HG03469 (cell line): Measurements from ENCODE around the gene KCNN3.

Source experiments
- ATAC-seq: cut with Tn5 transposase; IDR thresholded peaks from one replicate; pipeline ENCODE4 v1.9.1; 2021; ENCODE audit warnings: mild to moderate bottlenecking, moderate library complexity, moderate number of reproducible peaks; ENCODE audit not compliant: unreplicated experiment

The KCNN3 gene

DNA sequence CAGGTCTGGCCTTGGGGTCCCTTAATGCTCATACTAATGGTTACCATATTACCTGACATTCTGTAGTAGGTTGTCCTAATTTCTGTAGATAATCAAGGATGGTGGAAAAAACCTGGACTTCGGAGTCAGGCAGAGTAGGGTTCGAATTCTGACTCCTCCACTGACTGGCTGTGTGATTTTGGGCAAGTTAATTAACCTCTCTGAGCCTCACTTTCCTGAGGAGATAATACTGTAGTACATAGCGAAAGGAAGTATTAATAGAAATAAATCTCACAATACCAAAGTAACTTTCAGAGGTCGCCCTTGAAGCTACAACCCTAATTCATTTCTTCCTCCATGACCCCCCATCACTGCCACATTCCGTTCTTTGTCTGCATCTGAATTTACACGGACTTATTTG lies 72.9 kb downstream of the KCNN3 start:
- no peak for ATAC-seq

DNA sequence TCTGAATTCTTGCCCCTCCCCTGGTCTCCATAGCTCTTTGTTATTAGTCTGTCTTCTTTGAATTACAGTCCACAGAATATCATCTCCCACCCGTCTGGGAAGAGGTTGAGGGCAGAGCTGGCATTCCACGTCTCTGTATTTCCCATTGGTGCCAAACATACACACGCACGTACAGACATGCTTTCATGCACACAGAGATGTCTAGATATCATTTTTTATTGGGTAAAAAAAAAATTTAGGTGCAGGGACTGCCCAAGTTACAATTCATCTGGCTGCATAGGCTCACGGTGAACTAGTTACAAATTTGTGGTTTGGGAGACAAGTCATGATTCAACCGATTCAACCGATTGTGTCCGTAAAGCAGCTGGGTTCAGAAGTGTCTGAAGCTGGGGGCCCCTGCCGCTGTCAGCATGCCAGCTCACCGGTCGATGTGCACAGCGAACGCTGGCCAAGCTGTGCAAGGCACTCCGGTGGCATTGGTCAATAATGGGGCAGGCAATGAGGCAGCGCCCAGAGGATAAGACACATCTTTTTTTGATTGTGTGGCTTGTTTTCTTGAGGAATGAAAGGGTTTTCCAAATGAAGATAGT lies 73.7 kb downstream of the KCNN3 start:
- ATAC-seq: no peak

DNA sequence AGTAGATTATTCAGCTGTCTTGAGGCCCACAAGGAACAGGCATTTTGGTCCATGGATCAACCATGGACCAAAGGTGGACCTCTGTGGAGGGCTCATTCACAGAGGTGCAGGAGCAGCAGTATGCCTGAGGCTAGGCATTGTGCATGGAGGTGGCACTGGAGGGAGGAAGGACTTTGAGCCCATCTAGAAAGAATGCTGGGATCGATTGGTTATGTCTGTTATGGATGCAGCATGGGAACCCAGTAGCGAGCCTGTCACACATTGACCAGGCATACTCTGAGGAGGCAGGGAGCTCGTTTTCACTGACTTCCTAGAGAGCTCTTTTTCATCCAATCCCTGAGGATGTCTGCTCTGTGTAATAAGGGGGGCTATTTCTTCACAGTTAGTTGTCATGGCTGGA lies 75.5 kb downstream of the KCNN3 start:
- ATAC-seq: no peak

DNA sequence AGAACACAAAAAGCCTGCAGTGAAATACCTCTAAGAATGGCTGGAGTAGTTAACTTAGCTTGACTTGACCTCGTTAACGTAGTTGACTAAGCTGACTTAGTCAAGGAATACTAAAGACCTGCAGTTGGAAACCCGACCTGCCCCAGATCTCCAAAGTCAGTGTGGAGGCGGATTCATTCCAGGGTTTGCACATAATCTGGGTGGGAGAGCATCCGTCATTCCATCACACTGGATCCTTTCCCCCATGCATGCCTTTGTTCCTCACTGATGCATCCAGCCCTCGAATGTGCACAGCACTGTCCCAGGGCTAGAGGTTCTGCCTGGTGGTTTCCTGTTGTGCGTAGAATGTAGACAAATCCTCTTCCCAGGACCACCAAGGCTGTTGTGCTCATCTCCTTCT lies 76.4 kb downstream of the KCNN3 start:
- no peak for ATAC-seq

DNA sequence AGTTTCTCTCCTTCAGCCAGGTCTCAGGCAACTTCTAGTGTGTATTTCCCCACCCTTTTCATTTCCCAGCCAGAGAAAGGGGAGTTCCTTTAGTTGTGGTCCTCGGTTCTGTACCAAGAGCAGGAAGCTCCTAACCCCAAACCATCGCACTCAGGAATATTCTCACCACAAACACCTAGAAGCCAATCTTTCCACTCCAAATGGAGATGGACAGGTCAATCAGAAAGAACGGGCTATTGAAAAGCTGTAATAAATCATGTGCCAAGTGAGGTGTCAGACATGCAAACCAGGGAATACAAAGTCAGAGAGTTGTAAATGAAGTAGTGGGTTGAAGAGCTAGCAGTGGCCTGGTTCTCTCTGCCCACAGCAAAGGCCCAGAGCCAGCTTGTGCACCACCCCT lies 77.2 kb downstream of the KCNN3 start:
- no peak for ATAC-seq

DNA sequence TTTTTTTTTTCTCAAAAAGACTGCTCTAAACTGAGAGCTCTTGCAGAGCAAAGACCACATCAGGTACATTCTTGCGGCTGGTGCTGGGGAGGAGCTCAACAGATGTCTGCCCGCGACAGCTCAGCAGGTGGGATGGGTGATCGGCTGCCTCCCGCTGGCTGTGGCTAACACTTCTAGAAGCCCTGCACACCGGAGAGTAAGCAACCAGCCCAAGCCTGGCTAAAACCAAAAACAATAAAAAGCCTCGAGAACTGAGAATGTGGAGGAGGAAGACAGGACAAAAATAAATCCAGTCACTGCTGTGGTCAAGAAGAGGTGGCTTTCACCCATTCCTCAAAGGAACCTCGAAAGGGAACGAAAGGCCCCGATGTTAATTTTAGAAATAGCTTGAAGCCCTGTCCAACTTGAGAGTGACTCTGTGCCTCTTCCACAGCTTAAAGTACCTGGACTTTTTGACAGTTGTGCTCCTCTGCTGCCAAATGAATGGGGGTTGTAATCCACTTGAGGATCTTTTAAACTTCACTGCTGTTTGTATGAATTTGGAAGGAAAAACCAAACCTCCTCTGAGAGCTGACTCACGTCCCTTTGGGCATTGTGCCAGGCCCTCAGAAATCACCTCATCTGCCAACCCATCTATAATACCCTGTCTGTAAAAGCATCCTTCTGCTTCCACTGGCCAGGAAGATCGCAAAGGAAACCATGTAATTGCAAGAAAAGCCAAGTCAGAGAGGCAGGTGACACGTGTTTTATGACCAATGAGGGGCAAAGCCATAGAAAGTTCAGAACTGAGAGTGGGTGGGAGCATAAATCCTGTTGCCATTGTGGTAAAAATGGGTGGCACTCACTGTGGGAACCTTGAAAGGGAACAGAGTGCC lies 78.6 kb downstream of the KCNN3 start:
- peak; percentile 66 for ATAC-seq

DNA sequence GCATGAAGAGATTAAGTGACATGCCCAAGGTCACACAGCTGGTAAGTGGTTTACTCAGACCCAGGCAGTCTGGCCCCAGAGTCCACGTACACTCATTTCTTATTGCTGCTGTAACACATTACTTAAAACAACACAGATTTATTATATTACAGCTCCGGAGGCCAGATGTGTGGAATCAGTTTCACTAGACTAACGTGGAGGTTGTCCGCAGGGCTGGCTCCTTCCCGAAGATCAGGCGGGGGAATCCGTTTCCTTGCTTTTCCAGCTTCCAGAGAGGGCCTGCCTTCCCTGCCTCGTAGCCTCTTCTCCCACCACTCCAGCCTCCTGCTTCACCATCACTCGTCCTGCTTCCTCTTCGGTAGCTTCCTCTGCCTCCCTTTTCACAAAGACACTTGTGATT lies 81.2 kb downstream of the KCNN3 start:
- no peak for ATAC-seq

DNA sequence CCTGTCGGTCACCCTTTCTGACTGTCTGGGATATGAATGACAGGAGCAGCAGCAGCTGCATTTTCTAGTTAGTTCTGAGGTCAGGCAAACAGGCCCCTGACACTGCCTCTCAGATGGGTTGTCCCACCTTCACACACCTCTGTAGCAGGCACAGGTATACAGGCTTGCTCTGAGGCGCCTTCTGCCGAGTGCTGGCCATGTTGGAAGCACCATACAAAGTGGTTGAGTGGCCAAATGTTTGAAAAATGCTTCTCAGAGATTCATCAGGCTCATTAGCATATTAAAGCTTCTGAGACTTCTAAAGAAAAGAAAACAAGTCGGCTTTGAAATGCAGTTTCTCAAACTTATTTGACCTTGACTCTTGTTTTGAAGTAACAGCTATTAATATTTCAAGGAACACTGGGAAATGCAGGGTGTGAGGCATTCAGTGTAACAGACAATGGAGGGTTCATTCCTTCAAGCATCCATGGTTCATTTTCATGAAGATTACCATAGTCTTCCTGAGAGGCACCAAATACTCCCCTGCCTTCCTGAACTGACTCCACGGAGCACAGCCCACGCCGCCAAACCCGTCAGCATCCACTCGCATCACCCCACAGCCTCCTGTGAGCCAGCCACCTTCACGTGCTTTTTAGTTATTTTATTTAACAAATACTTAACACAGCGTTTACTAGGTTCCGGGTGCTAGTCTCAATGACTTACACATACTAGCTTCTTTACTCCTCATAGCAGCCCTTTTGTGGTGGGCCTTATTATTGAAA lies 81.8 kb downstream of the KCNN3 start:
- ATAC-seq: no peak

DNA sequence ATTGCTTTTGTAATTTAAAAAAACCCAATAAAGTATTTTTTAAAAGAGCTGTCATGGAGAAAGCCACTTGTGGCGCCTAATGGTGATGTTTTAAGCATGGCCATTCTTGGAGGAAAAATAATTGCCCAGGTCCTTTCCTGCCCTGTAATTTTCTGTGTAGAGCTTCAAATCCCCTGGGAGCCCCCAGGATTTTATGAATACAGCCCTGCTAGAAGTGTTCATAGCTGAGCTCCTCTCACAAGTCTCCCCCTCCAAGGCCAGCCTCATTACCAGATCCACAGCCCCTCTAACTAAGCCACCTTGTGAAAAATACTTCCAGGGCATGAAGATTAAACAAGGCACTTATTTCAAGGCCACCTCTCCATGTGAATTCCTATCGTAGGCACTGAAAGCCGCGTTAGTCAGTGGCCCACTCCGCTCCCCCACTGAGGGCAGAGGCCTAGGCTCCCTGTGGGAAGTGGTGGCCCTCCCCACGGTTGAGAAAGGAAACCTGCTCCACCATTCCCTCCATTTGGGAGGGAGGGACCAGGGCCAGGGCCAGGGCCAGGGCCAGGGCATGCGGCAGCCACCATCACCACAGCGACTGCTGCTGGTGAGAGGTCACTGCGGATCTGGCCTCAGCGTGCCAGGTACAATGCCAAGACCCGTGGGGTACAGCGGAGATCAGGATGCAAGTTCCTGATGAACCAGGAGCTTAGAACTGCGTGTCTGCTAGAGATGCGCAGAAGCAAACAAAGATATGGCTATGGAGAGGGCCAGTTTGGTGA lies 83.1 kb downstream of the KCNN3 start:
- no peak for ATAC-seq

DNA sequence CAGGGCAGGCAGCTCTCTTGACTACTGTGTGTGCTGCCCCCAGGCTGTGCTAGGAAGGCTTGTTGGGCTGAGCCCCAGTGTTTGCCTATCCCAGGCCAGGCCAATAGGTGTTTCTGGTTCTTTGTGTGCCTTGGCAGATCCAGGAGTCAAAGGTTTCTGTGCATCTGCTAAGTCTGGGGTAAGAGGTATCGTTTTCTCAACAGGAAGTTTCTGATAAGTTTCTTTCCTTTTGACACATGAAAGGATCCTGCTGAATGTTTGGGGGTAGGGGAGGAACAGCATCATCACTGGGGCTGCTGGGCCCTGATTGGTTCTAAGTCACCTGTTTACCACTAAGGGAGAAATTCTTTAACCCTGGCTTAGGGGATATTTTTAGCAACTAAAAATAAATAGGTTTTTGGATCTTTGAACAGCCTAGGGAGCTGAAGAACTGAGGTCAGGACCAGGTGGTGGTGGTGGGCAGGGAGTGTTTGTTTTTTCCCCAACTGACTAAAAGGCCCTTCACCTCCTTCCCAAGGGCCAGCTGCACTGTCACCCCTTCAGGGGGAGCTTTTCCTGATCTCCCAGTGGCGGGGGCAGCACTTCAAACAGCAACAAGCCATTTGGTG lies 85.1 kb downstream of the KCNN3 start:
- no peak for ATAC-seq

DNA sequence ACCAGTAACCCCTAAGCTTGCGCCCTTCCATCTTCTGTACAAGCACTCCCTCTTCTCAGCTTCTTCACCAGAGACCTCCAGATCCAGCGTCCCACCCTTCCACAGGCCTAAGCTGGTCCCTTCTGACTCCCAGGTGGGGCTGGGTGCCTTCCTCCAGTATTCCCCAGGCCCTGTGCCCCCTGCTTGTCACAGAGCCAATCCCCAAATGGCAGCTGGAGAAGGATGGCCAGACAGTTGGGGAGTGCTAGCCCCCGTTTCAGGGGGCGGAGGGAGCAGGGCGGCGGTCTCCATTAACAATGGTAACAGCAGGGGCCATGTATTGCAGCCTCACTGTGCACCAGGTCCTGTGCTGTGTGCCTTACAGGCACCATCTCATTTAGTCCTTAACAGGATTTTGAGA lies 85.7 kb downstream of the KCNN3 start:
- ATAC-seq: no peak

DNA sequence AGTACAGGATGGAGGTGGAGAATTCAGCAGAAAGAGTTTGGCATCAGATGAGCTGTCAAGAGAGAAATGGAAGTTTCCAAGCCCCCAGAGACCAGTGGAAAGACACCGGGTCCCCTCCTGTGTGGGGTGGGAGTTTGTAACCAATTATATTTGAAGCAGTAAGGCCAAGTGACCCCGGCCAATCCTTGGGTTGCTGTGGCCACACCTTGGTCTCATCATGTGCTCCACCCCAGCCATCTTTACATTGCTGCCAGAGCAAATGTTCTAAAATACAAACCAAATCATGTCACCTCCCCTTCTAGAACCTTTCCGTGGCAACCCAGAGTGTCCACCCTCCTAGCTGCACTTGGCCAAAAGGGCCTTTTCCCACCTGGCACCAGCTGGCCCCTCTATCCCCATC lies 86.1 kb downstream of the KCNN3 start:
- no peak for ATAC-seq

DNA sequence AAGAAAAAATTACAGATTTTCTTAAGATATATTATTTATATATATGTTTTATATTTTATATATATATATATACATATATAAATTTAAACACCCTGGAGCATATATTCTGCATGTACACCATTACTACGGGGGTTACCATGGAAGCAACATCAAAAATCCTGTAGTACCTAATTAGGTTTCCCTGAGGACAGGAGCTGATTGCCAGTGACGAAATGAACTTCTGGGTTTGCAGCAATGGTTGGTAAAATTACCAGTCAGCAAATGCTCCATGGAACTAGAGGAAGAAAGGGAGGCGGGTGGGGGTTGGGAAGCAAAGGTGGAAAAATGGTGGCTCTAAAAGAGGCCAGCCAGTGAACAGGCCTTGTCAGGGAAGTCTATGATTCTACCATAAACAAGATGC lies 89.5 kb downstream of the KCNN3 start:
- no peak for ATAC-seq

DNA sequence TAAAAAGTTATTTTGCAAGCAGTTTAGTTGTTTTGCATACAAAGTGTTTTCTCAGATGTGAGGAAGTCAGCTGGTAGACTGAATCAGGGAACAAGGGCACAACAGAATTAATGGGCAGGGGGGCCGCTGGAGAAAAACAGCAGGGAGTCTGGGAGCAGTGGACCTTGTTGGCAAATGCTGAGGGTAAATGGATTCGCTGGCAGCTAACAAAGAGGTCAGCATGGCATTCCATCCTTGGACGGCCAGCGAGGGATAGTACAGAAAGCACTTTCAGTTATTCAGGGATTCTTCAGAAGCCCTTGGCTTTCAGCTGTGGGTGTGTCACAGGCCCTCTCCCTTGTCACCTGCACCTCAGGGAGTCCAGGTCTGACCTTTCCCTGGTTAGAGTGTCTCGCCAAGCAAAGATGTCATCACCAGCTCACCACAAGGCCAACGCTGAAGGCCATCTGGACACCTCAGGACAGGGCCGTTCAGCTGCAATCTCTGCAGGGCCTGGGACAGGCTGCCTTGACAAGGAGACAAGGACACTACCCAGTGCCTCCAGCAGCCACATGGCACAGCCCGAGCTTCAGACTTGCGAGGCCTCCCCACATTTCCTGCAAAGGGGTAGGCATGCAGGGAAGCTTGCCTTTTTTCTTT lies 90.4 kb downstream of the KCNN3 start:
- no peak for ATAC-seq

DNA sequence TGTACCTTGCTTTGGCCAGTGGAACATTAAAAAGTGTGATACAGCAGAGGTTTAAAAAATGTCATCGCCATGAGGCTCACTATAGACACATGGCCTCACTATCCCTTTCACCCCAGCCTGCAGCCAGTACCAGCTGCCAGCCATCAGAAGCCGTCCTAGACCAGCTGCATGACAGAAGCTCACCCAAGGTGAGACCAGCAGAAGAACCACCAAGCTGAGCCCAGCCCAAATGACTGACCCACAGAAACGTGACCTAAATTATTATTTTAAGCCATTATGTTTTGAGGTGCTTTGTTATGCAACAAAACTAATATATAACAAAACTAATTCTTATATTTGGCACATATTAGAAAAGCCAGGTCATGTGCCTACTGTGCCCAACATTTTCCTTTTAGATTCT lies 91.1 kb downstream of the KCNN3 start:
- ATAC-seq: no peak

DNA sequence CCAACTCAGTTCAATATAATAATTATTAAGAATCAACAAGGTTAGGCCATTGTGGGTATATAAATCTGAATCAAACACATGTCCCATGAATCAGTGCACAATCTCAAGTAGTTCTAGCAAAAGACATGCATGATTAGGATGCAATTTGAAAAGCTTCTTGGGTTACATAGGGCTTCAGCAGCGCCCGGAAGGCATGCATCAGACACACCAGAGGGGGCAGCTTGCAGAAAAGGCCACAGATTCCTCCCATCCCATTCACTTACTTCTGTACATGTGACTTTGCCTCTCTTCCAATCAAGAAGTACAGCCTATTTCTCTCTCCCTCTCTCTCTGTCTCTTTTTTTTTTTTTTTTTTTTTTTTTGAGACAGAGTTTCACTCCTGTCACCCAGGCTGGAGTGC lies 91.8 kb downstream of the KCNN3 start:
- ATAC-seq: no peak

DNA sequence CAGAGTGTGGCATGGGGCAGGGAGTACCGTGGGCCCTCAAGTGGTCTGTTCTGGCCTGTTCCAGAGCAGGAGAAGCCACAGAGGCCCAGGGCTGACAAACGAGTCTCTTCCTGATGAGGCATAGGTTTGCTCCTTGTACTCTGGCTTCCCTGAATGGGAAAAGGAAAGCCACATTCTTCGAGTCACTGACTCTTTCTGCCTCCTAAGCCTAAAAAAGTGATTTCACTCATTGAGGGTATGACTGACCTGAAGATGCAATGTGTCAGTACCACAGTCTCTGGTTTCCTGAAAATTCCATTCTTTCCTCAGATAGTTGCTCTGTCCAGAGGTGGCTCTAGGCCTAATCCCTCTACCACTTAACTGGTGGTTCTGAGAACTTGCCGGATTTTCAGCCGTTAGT lies 92.3 kb downstream of the KCNN3 start:
- no peak for ATAC-seq

DNA sequence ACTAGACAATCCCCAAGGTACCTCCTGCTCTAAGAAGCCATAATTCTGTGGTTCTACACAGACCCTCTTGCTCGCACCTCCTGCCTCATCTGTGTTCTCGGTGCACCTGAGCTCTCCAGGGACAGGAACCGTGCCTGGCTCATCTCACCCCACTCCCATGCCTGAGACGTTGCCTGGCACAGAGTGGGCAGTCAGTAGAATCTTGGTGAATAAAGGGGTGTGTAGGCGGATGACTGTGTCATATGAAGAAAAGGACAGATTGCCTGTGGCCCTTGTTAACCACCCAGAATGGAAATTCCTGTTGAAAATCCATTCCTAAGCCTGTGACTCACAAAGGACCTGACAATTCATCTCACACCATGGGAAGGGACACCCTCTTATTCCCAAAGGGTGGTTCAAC lies 92.9 kb downstream of the KCNN3 start:
- ATAC-seq: no peak

DNA sequence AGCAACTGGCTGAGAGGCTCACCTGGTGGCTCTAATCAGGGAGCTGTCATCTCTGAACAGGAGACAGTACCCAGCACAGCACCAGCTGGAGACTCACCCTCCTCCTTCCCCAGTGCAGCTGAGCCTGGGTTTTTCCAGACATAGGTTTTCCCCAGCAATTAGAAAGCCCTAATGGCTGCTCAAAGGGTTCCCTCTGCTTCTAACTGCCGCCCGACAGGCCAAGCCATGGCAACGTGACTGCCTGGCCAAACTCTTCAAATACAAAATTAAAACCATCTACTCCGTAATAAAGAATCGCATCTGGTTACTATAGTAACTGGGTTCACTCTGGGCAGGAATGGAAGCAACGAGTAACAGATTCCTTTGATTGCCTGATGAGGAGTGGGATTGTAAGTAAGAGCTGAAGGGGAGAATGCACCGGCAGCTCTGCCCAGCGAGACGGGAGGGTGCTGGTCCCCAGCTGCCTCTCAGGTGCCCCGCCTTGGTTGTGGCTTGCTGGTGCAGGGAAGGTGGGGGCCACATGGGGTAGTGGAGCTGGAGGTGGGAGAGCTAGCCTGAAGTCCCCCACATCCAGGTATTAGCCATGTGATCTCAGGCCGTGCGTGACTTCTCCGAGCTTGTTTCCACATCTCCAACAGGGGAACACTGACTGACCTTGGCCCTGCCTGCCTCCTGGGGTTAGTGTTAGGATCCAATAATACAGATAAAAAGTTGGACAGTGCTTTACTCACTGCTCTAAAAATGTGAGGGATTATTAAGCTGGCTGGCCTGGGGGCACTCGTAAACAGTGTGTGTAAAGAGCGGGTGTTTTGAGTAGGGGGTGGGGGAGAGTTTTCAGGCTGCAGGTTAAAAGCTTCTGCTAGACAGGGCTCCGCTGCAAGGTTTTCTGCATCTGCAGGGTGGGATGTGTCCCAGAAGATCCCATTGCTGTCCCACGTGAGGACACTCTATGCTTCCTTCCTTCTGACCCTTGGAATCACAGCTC lies 94.2 kb downstream of the KCNN3 start:
- no peak for ATAC-seq
